BJ (cell line): ENCODE results near the gene OMP. TPM values are rescaled to one million over a fixed set of nuclear protein-coding genes. Genes with fewer than 3 reads are reported as not detected.

Experiments
- CTCF ChIA-PET: fragments of 350-600 bp; formaldehyde crosslinking; extraction: SDS; loops from one replicate; lab custom pipeline; 2021; ENCODE audit warnings: antibody characterized with exemption, inconsistent platforms; lab: Yijun Ruan, JAX
- POLR2A ChIA-PET: fragments of 300-600 bp; sonication (Branson Sonifier 250); formaldehyde crosslinking; extraction: SDS; loops from one replicate; lab custom pipeline; 2021; ENCODE audit warnings: antibody characterized with exemption; lab: Charles Lee
- DNase-seq: peaks from one replicate; pipeline ENCODE4 v3.0.0-alpha.2; 2011; ENCODE audit warnings: low read depth
- H3K27me3 ChIP-seq: 2 replicates; pipeline ENCODE4 v1.6.0; 2011; ENCODE audit warnings: low read length; ENCODE audit not compliant: control insufficient read depth, insufficient read depth
- H3K36me3 ChIP-seq: 2 replicates; pipeline ENCODE4 v1.5.1; 2011; ENCODE audit warnings: low read length; ENCODE audit not compliant: control insufficient read depth, insufficient read depth
- H3K4me3 ChIP-seq: 2 replicates; pipeline ENCODE4 v1.5.1; 2011; ENCODE audit warnings: low read depth, mild to moderate bottlenecking, control low read depth, low read length
- CTCF ChIP-seq: IDR thresholded peaks from 2 replicates; pipeline ENCODE4 v1.5.1; 2011; ENCODE audit warnings: low read depth, mild to moderate bottlenecking, control low read depth, inconsistent platforms, low read length, moderate library complexity; ENCODE audit not compliant: insufficient read depth
- polyA plus RNA-seq: library from polyadenylated mRNA; depleted of rRNA; stranded (reverse); fragments of >200 nt; gene quantifications from 2 replicates; pipeline ENCODE4 v1.2.3, GENCODE V29; 2011

Gene OMP
- polyA plus RNA-seq, 1 experiment: not detected

- Histone ChIP-seq H3K4me3 (no peak overlapping the region), H3K27me3 (no peaks in the 10 kb centered on the region), H3K36me3 (peaks cover 5% of the 10 kb centered on the region; the same call in 1 of the 2 replicates)
- DNase-seq: no peak
- CTCF ChIA-PET: interaction anchor here (1.1 to 7.8 kb wide), 11 partner anchors 9 to 162 kb away, joined by 3 to 83 read pairs (median 4); partner anchors contain the start of gene CAPN5
- POLR2A ChIA-PET: no interaction called here
- TF ChIP-seq CTCF: no peak
Observed at GRCh38 chr11:77081976-77082836, 20.4 kb upstream of the OMP start.

GRCh38 chr11:77082838-77083565 is 19.6 kb upstream of the OMP start:
- DNase-seq: no peak
- Histone ChIP-seq H3K4me3 (no peak overlapping the region), H3K36me3 (peaks cover 5% of the 10 kb centered on the region; the same call in 1 of the 2 replicates), H3K27me3 (no peaks in the 10 kb centered on the region)
- no peak for TF ChIP-seq CTCF
- ChIA-PET POLR2A (no interaction called here), CTCF (interaction anchor here (1.1 to 7.8 kb wide), 10 partner anchors 10 to 163 kb away, joined by 3 to 83 read pairs (median 4); partner anchors contain the start of gene CAPN5)

- no peaks in the 10 kb centered on the region for H3K27me3 ChIP-seq
- DNase-seq: no peak
- CTCF ChIA-PET: interaction anchor here (2.4 to 7.8 kb wide), 4 partner anchors 9 to 44 kb away, joined by 13 to 83 read pairs (median 17); no protein-coding TSS in a partner anchor
- POLR2A ChIA-PET: no interaction called here
- no peak overlapping the region for H3K4me3 ChIP-seq
- peaks cover 5% of the 10 kb centered on the region for H3K36me3 ChIP-seq
- no peak for TF ChIP-seq CTCF
Observed at GRCh38 chr11:77083566-77084245, 18.9 kb upstream of the OMP start.

- ChIA-PET CTCF (no interaction called here), POLR2A (no interaction called here)
- peaks cover 5% of the 10 kb centered on the region for H3K36me3 ChIP-seq
- DNase-seq: no peak
- H3K4me3 ChIP-seq: no peak overlapping the region
- no peak for TF ChIP-seq CTCF
- H3K27me3 ChIP-seq: no peaks in the 10 kb centered on the region
Observed at GRCh38 chr11:77084581-77085191, 18.0 kb upstream of the OMP start.
